HG03066 (cell line): ENCODE data around the gene NDUFA8.

Source experiments
- ATAC-seq: cut with Tn5 transposase; IDR thresholded peaks from one replicate; pipeline ENCODE4 v1.9.1; 2021; ENCODE audit warnings: low read depth; ENCODE audit not compliant: unreplicated experiment

Gene NDUFA8

DNA sequence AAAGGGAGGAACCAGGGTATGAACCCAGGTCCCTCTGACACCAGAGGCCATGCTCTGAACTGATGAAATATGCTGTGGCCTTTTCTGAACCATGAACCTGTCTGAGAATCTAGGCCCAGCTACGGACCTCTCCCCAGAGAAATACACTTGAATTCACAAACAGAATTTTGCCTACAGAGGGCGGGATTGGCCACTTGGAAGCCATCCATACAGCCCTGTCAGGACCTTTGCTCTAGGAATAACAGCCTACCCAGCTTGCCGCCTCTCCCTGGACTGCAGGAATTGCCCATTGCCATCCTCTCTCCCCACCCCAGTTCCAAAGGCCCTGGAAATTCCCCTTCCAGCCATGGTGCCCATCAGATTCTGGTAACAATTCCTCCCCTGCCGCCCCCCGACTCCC is 26.7 kb upstream of the NDUFA8 start:
- no peak for ATAC-seq

- ATAC-seq = no peak
Measured at GRCh38 chr9:122184551-122184950, 25.0 kb upstream of the NDUFA8 start.

GRCh38 chr9:122183501-122183900 is 23.9 kb upstream of the NDUFA8 start:
- no peak for ATAC-seq

- ATAC-seq = no peak
Measured at GRCh38 chr9:122180633-122181032, 21.1 kb upstream of the NDUFA8 start.

- ATAC-seq = no peak
Measured at GRCh38 chr9:122179690-122180074, 20.1 kb upstream of the NDUFA8 start.

DNA sequence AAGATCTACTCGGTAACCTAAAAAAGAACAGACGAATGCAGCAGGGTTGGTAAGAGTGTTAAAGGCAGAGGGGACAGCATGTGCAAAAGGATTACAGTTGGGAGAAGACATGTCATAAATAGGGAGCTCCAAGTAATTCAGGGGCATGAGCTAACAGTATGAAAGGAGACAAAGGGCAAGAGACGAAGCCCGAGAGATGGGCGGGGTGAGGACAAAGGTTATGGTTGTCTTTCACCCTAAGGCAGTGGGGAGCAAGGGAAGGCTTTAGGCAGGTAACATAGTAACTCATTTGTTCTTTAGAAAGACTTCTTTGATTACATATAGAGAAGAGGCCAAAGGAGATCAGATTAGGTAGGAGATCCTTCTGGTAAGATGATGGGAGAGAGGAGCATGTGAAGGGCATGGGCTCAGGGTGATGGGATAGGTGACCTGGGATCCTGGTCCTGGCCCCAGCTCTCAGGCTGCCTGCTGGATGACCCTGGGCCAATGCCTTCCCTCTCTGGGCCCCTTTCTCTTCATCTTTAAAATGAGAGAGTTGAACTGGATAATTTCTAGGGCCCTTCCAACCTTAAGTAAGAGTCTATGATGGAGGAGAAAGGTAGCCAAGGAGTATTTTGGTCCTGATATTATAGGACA is 19.6 kb upstream of the NDUFA8 start:
- ATAC-seq = no peak

GRCh38 chr9:122176916-122177315 is 17.3 kb upstream of the NDUFA8 start:
- no peak for ATAC-seq

GRCh38 chr9:122173670-122174069 is 14.1 kb upstream of the NDUFA8 start:
- ATAC-seq = no peak

DNA sequence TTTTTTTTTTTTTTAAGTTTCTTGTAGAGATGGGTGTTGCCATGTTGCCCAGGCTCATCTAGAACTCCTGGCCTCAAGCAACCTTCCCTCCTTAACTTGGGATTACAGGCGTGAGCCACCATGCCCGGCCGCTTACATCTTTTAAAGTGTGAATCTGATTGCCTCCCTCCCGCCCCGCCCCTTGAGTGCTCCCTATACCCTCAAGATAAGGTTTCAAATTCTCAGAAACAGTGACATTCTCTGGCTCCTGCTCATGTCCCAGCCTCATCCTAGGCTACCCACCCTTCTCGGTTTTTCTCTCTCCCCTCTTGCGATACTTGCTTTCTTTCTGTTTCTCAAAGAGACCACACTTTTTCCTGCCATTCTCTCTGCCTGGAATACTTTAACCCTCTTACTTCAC is 12.6 kb upstream of the NDUFA8 start:
- no peak for ATAC-seq

- ATAC-seq = no peak
Measured at GRCh38 chr9:122168356-122168755, 8.8 kb upstream of the NDUFA8 start.

GRCh38 chr9:122164286-122164685 is 4.7 kb upstream of the NDUFA8 start:
- ATAC-seq = no peak

DNA sequence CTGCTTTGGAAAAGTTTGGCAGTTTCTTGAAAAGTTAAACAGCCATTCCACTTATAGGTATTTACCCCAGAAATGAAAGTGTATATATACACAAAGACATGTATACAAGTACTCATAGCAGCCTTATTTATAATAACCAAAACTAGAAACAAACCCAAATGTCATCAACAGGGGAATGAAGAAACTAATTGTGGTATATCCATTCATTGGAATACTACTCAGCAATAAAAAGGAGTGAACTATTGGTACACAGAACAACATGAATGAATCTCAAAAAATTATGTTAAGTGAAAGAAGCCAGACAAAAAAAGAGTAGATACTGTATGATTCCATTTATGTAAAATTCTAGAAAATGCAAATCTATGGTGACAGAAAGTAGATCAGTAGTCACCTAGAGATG is 2.8 kb upstream of the NDUFA8 start:
- no peak for ATAC-seq

DNA sequence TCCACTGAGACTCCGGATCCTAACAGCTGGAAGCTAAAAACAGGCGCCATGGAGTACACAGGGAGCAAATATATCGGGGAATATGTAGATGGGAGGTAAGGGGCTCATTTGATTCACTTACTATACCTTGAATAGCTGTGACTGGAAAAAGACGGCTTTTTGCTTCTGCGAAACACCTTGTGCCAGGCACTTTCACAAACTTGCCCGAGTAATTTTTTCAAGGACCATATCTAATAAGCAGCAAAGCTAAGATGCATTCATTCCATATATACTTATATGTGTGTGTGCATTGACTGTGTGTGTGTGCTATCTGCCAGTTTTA is 307 bp upstream of the NDUFA8 start:
- no peak for ATAC-seq

DNA sequence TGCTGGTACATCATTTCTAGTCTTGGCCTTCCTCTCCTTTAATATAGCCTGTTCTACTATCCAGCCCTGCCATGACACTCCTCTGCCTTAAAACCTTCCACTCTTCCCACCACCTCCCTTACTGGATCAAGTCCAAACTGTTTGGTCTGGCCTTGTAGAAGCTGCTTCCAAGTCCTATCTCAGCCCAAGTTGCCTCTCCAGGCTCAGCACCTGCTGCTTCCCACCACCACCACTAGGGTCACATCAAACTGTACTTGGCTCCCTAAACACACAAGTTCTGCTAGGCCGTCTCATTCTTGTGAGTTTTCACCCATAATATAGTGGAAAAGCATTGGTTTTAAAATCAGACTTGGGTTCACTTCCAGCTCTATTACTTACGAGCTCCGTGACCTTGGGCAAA is 1.4 kb downstream of the NDUFA8 start:
- ATAC-seq = peak; percentile 61

DNA sequence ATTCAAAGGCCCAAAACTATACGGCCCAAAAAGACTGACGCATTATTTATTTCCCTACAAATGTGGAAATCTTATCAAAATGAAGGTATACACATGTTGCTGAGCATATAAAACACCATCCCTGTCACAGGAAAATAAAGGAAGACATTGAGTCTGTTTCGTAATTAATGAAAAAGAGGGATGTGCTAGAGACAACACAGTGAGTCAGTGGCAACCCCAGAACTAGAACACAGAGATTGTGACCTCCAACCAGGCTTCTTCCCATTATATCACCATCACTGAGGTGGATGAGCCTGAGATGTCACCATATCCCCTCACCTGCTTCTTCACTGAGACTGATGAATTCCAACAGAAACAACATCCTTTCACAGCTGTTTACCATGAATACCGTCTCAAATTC is 3.8 kb downstream of the NDUFA8 start:
- ATAC-seq = no peak

DNA sequence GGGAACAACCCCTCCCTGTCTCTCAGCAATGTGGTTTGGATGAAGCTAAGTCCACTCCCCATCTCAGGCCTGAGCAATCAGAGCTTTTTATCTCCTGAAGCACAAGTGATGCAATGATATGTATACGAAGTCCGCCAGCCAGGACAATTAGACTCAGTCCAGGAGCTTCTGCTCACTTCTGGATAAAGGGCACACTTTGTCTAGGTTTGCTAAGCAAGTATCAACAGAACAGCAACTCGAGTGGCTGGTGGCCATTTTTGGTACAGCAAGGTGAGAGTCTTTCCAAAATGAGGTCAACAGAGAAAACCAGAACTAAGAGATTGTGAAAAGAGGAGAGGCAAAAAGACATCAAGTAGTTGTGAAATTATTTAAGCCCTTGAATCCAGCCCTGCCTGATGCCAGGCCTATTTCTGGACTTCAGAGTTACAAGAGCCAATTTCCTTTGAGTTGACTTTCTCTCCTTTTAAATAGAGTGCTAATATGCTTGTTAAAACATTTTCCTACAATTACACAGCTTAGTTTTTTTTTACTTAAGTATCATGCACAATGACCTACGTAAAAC is 8.2 kb downstream of the NDUFA8 start:
- no peak for ATAC-seq

- ATAC-seq = no peak
Measured at GRCh38 chr9:122145592-122145863, 14.1 kb downstream of the NDUFA8 start.

DNA sequence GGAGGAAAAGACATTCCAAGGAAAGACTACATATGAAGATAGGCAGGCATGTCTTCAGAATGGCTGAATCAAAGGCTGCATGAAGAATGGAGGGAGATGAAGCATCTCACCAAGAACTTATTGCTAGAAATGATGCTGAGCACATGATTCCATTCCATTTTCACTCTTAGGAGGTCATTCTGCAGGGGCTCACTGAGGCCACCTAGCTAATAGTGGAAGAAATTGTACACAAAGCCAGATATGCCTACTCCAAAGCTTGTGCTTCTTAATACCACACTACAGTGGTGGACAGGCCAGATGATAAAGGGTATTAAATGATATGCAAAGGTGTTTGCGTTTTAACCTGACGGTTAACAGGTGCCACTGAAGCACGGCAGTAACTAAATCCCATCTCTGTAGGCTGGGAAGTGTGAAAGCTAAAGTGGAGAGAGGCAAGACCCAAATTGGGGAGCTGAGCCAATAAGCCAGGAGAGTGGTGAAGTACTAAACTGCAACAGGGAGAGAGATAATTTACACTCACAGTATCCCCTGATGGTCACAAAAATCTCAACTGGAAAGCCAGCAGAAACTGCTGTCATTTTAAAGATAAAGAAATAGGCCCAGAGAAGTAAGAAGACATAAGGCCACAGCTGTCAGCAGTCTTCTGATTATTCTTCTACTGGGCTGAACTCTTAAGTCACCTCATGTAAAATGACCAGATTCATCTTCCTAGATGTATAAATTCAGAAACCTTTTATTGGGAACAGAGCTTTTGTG is 14.6 kb downstream of the NDUFA8 start:
- ATAC-seq = no peak

DNA sequence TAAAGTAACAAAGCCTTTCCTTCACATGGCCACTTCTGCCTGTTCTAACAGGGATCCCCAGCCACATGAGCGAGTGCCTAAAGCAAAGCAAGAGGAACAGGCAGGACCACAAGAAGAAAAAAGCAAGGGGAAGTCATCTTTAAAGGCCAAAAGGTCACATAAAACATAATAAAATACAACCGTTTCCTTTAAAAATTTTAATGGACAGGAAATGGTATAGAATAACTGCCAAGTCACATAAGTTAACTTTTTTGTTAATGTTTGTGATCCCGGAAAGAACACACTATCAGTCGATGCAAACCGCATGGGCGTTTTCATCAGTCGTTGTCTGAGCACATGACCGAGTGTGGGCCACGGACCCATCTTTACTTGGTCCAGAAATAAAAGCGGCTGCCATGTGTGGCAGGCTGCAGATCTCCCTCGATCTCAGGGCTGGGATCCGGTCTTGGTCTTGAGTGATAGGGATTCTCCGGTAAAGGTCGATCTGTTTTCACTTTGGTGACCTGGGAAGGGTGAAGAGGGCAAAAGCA is 15.6 kb downstream of the NDUFA8 start:
- ATAC-seq = no peak

- ATAC-seq = no peak
Measured at GRCh38 chr9:122143296-122143695, 16.3 kb downstream of the NDUFA8 start.

DNA sequence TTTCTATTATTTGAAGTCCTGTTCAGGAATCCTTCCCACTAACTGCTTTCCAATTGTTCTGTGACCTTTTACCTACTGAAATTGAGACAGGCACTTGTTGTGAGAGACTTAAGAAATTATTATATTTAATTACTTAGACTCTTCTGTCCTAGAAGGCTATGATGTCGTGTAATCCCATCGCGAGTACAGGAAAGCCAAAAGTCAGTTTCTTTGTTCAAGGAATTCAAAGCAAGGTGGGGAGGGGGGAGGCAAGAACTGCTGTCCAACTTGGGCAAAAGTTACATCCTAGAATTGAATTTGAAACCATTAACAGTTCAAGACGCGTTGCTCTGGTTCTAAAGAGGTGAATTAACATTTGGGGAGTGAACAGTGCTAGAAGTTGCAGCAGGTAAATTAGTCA is 17.9 kb downstream of the NDUFA8 start:
- ATAC-seq = no peak
